GM12875 (cell line): ENCODE results near the gene STAT3.
"Not testable (repeated sequence)": the region's sequence is repeated elsewhere in the genome, so short reads cannot be mapped to it uniquely, and the experiment has no call there.

Source experiments
- H3K4me3 ChIP-seq: one replicate; pipeline ENCODE4 v1.5.1; 2011; ENCODE audit warnings: low read depth, low read length, control low read depth
- CTCF ChIP-seq: IDR thresholded peaks from 2 replicates; pipeline ENCODE4 v1.5.1; 2011; ENCODE audit warnings: low read depth, mild to moderate bottlenecking, control low read depth, inconsistent platforms, low read length, moderate library complexity, borderline replicate concordance; ENCODE audit not compliant: insufficient read depth

STAT3 gene

GRCh38 chr17:42362245-42362961 lies 25.8 kb downstream of the STAT3 start:
- no peak overlapping the region for H3K4me3 ChIP-seq
- no peak for TF ChIP-seq CTCF

GRCh38 chr17:42361781-42362186 lies 26.5 kb downstream of the STAT3 start:
- no peak overlapping the region for H3K4me3 ChIP-seq
- no peak for TF ChIP-seq CTCF

DNA sequence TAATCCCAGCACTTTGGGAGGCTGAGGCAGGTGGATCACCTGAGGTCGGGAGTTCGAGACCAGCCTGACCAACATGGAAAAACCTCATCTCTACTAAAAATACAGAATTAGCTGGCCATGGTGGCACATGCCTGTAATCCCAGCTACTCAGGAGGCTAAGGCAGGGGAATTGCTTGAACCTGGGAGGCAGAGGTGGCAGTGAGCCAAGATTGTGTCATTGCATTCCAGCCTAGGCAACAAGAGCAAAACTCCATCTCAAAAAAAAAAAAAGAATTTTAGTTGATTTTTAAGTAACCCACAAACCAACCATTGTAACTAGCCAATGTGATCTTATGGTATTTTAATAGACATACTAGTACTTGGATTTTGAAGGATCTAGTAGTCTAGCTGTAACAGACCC lies 27.9 kb downstream of the STAT3 start:
- not testable (repeated sequence) for H3K4me3 ChIP-seq

DNA sequence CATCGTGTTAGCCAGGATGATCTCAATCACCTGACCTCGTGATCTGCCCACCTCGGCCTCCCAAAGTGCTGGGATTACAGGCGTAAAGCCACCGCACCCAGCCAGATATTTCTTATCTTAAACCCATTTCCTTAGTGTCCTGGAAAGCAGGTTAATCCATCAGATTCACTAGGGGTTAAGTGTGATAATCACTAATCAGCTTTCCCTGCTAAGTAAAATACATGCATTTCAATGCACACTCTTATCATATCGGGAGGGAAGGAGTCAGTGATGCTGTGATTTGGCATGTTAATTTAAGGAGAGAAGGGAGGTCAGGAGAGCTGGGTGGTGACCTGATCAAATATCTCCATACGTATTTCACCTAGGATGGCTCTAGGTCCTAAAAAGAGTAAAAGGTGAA lies 29.1 kb downstream of the STAT3 start:
- H3K4me3 ChIP-seq: no peak overlapping the region
- no peak for TF ChIP-seq CTCF

- no peak for TF ChIP-seq CTCF
- H3K4me3 ChIP-seq: no peak overlapping the region
These were observed 29.8 kb downstream of the STAT3 start for GRCh38 chr17:42358434-42358833.

DNA sequence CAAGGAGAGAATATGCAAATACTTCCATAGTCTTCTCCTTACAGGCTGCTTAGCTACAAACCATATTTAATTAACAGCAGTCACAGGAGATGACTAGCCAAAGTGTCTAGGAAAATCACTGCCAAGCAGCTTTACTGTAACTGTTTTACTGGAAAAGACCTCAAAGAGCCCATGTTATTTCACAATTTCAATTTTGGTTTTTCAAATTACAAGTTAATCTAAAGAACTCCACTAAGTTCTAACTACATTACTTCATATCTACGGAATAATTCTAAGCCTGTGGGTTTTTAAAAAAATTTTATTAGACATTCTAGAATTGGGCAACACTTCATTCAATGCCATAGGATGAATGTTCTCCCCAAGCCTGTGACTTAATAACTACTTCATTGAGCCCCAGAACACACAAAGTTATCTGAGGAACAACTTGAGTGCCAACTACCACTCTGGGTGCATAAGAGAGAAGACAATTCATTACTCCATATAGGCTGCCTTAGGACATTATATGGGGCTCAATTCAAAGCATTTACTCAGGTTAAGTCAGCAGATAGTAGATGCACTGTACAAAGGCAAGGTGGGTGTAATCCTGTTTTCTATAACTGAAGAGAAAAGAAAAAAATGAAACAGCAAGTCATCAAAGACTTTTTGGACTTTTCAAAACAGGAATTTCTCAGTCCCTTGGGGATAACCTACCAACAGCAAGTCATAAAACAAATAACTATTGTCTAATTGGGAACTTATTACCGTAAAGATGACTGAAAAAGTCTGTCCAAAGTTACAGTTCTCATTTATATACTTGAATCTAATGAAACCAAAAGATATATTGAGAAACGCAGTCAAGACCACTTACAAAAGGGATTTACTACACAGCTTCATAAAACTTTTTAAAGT lies 33.0 kb downstream of the STAT3 start:
- no peak for TF ChIP-seq CTCF
- no peak overlapping the region for H3K4me3 ChIP-seq

- TF ChIP-seq CTCF: no peak
- H3K4me3 ChIP-seq: no peak overlapping the region
These were observed 40.1 kb downstream of the STAT3 start for GRCh38 chr17:42348104-42348503.
